MG63 (cell line): ENCODE measurements around the gene GINS1. TPM values are rescaled to one million over a fixed set of nuclear protein-coding genes. Genes with fewer than 3 reads are reported as not detected.
"Not testable (repeated sequence)": the region's sequence is repeated elsewhere in the genome, so short reads cannot be mapped to it uniquely, and the experiment has no call there.

ENCODE experiments used
- DNase-seq: peaks from one replicate; pipeline ENCODE4 v3.0.0-alpha.2; 2020
- H3K27me3 ChIP-seq: fragments of 250-450 bp; sonication (Bioruptor Pico); 2 replicates; pipeline ENCODE4 v1.5.1; 2020; ENCODE audit warnings: mild to moderate bottlenecking, moderate library complexity
- H3K36me3 ChIP-seq: fragments of 250-450 bp; sonication (Bioruptor Pico); 2 replicates; pipeline ENCODE4 v1.5.1; 2020; ENCODE audit warnings: mild to moderate bottlenecking, moderate library complexity
- H3K4me3 ChIP-seq: fragments of 250-450 bp; sonication (Bioruptor Pico); 2 replicates; pipeline ENCODE4 v1.5.1; 2020; ENCODE audit warnings: mild to moderate bottlenecking, moderate library complexity
- H3K9me3 ChIP-seq: fragments of 250-450 bp; sonication (Bioruptor Pico); 2 replicates; pipeline ENCODE4 v1.5.1; 2020; ENCODE audit warnings: mild to moderate bottlenecking, moderate library complexity
- total RNA-seq: library from RNA; depleted of rRNA; stranded (reverse); fragments of >200 nt; shearing (Covaris generic); gene quantifications from 2 replicates; pipeline ENCODE4 v1.2.3, GENCODE V29; 2014; ENCODE audit warnings: low replicate concordance

Gene GINS1
- total RNA-seq, 1 experiment from 2014 or later, result 10.9 TPM

DNA sequence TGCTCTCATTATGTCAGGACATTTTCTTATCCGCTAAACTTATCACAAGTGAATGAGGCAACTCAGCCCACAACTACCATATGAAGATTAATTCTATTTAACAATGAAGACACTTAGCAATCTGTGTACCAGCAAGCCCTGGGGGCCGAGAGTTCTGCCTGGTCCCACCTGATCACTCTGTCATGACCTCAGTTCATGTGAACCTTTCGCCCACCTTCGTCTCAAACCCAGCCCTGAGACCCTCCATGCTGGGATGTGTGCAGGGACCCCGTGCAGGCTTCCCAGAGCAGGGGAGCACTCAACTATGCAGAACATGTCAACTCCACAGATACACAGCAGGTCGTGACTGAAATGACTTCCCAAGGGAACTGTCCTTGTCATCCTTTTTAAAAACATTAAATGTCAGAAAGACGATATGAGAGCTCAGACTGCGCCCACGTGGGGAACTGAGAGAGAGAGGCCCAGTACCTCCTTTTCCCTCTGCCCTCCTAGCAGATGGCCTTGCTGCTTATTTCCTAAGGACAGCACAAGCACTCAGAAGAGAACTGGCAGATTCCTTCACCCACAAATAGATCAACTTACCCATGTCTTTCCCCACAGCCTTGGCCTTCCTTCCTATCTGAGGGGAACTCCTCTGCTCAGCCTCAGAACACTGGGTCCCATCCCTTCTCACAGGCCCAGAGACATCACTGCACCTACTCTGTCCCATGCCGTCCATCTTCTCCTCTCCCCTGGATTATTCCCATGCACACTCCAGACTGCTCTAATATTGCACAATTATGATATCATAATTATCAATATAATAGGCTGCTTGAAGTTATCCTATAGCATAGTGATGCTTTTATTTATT is 28.4 kb upstream of the GINS1 start:
- Histone ChIP-seq H3K9me3 (no peaks in the 10 kb centered on the region), H3K4me3 (no peak overlapping the region), H3K27me3 (no peaks in the 10 kb centered on the region), H3K36me3 (peaks cover 11% of the 10 kb centered on the region)
- no peak for DNase-seq

DNA sequence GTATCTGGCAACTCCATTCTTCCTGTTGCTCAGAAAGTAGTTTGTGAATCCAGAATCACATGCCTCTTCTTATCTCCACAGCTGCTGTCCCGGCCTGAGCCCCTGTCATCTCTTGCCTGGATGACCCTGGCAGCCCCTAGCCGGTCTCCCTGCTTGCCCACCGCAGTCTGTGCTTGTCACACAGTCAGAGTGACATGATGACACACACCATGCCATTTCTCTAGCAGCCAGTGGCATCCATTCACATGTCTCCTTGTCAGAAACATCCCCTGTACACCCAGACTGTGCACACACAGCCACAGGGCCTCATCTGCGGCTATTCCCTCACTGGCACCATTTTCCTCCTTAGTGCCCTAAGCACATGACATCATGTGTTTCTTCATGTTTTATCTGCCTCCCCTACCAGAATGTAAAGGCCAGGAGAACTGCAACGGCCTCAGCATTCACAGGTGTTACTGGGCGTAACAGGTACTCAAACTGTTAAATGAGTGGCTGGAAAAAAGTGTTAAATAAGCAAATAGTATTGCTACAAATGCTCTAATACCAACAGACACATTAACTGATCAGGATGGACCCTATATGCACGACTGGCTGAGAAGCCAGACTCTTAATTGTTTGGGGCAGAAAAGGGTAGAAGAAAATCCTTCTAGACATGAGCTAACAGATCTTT is 26.4 kb upstream of the GINS1 start:
- Histone ChIP-seq H3K27me3 (no peaks in the 10 kb centered on the region), H3K36me3 (peaks cover 9% of the 10 kb centered on the region), H3K9me3 (no peaks in the 10 kb centered on the region), H3K4me3 (no peak overlapping the region)
- no peak for DNase-seq

DNA sequence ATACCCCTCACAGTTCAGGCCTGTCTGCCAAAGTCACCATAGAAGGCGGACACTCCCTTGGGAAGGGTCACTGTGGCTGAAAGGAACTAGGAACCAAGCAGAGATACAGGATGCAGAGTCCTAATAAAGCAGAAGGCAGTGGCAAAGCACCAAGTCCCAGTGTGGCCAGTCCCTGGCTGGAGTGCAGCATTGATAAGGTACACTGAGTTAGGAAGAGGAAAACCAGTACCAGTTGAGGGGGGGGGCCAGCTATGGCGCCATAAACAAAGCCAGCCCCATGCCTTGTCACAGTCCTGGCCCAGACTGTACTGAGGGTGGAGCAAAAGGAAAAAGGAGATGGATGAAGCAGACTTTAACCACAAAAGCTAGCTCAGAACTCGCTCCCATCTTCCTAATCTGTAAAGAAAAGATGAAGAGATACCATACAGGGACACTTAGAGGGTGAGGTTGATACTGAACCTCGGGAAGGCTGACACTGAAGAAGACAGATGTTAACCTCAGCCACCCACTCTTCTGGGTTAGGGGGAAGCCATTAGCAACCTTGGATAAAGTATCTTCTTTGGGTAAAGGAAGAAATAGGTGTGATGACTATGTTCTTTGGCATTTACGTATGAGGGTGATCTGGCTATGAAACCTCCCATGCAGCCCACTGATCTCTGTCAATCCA is 24.6 kb upstream of the GINS1 start:
- no peak for DNase-seq
- H3K27me3 ChIP-seq, result no peaks in the 10 kb centered on the region
- H3K4me3 ChIP-seq, result no peak overlapping the region
- peaks cover 9% of the 10 kb centered on the region for H3K36me3 ChIP-seq
- H3K9me3 ChIP-seq, result no peaks in the 10 kb centered on the region

DNA sequence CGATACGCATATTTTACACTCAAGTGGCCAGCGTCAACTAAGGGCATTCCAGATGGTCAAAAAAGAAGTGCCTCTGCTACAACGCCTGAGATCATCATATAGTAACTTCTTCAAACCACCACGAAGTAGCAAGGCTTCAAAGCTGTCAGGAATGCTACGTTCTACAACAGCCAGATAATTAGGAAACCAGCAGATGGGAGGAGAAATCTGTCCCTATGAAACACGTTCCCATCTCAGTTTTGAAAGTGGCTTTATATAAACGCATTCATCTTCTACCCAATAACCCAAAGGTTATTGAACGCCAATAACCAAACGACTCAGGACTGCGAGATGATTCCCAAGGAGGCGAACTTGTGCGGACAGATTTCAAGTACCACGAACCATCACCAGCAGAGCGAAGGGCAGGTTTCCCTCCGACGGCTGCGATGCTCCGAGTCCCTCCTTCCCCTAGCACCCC is 18.0 kb upstream of the GINS1 start:
- Histone ChIP-seq H3K9me3 (no peaks in the 10 kb centered on the region), H3K4me3 (peak overlapping the region; percentile 81), H3K36me3 (peaks cover 3% of the 10 kb centered on the region), H3K27me3 (no peaks in the 10 kb centered on the region)
- DNase-seq, result no peak

DNA sequence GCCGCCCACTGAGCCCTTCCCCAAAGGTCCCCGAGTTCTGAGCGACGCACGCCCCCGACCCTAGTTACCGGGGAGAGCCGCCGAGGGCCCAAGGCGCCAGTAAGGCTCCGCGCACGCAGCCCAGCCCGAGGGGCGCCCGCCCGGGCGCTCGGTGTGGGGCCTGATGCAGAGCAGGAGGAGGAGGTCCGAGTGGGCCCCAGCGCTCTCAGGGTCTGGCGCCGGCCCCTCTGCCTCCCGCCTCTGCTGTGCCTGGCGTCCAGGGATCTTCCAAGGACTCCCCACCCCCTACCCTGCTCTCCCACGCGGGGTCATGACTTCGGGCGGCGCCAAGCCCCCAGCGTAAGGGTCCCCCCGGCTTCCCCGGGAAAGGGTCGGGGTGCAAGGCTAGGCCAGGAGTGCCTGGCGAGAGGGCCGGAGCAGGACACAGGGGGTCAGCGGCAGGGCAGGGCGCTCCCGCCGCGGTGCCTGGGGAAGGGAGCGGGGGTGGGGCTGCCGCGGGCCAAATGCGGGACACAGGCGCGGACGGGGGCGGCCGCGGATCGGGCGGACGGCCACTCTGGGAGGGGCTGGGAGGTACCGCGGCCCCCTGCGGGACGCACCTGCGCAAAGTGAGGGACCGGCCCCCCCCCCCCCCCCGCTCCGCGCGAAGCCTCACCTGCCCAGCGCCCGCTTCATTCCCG is 17.5 kb upstream of the GINS1 start:
- no peaks in the 10 kb centered on the region for H3K27me3 ChIP-seq
- peak overlapping the region; percentile 81 for H3K4me3 ChIP-seq
- no peaks in the 10 kb centered on the region; the same call in 1 of the 2 replicates for H3K36me3 ChIP-seq
- DNase-seq, result peak; percentile 25
- no peaks in the 10 kb centered on the region for H3K9me3 ChIP-seq

DNA sequence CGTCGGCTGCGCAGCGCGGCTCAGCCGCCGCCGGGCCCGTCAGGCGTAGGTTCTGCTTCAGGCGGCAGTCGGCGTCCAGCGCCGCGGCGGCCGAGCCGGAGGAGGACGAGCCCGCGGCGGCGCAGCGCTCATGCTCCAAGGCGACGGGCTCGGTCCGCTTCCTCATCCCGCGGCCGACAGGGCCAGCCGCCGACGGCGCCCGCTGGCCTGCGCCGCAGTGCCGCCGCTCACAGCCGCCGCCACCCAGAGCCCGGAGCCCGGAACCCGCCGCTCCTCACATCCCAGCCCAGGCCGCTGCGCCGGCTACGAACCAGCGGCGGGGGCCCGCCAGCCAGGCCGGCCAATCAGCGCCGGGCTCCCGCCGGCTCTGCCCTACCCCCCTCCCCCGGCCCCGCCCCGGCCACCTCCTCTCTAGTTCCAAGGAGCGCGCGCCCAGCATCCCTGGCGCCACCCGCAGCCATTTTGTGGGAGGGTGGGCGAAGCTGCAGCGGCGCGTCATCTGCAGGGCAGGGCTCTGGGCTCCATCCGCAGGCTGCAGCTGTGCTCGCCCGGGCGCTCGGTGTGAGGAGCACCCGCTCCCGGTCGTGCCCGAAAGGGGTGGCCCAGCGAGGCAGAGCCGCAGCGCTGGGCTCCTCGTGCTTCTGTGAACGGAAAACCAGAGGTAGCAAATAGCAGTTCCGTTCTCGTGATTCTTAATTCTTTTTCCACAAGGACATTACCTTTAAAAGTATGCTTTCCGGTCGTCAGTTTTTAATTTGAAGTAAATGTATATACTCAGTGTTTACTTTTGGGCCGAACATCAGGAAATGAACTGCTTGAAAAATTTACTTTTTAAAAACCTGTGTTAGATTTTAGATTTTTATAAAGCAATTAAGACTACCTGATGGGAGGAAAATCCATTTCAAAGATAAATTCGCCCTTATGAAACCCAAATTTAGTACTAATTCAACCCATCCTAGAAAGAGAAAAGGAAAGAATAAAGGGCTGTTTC is 16.6 kb upstream of the GINS1 start, which contains the start of gene ABHD12:
Gene ABHD12 (minus strand): TSS at position 298 of the 991 bp plus-strand sequence. CDS start 132 bp downstream, at position 166.
- DNase-seq, result peak; percentile 95
- Histone ChIP-seq H3K36me3 (no peaks in the 10 kb centered on the region; the same call in 1 of the 2 replicates), H3K27me3 (no peaks in the 10 kb centered on the region), H3K4me3 (peak within 1 kb of the TSS; percentile 81), H3K9me3 (no peaks in the 10 kb centered on the region)

DNA sequence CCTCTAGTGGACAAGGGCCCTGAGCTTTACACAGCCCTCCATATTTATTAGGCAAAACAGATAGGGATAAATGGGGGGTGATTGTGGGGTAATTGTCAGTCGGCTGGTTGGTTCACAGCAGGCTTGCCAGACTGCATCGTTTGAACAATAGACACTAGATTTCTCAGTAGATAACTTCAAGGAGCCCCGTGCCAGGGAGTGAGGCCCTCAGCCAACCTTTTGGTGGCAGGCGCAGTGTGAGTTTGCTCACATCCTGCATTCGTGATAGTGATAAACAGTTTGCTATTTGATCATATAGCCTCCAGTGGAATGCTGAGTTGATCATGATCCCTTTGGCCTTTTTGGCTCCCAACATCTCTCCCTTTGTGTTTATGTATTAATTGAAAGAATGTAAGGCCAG is 13.2 kb upstream of the GINS1 start:
- no peak overlapping the region for H3K4me3 ChIP-seq
- DNase-seq, result peak; percentile 74
- H3K27me3 ChIP-seq, result no peaks in the 10 kb centered on the region
- H3K9me3 ChIP-seq, result no peaks in the 10 kb centered on the region
- H3K36me3 ChIP-seq, result no peaks in the 10 kb centered on the region; the same call in 1 of the 2 replicates

DNA sequence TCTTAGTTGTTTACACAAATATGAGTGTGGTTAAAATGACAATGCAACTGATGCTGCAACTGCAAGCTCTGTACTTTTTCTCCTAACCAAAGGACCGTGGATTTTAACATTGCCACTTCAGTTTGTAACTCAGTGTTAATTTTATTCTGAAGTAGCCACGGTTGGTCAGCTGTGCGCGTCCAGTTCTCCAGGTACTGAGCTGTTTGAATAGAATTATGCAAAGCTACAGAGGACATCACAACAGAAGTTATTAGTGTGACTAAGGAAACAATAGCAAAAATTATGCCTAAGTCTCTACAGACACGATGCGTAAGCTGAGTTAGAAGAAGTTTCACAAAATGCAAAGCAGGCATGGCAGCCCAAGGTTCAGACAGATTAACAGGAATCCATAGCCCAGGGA is 12.5 kb upstream of the GINS1 start:
- Histone ChIP-seq H3K4me3 (no peak overlapping the region), H3K27me3 (no peaks in the 10 kb centered on the region), H3K36me3 (no peaks in the 10 kb centered on the region), H3K9me3 (no peaks in the 10 kb centered on the region)
- no peak for DNase-seq

DNA sequence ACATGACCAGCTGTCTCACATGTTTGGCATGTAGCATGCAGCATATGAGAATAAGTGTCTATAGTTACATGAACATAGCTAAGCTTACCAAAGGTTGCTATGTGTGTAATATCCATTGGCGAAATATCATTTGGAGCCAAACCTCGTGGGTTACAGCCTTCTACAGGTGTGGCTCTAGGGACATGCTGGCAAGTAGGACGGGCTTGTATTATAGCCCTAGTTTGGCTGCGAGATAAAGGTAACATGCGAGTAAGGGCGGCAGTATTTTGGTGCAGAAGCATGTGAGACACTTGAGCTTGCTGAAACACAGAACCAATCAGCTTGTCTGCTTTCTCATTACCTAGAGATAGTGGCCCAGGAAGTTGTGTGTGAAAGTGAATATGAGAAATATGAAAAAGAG is 10.4 kb upstream of the GINS1 start:
- no peaks in the 10 kb centered on the region for H3K9me3 ChIP-seq
- H3K4me3 ChIP-seq, result no peak overlapping the region
- no peaks in the 10 kb centered on the region for H3K36me3 ChIP-seq
- H3K27me3 ChIP-seq, result no peaks in the 10 kb centered on the region
- DNase-seq, result no peak

DNA sequence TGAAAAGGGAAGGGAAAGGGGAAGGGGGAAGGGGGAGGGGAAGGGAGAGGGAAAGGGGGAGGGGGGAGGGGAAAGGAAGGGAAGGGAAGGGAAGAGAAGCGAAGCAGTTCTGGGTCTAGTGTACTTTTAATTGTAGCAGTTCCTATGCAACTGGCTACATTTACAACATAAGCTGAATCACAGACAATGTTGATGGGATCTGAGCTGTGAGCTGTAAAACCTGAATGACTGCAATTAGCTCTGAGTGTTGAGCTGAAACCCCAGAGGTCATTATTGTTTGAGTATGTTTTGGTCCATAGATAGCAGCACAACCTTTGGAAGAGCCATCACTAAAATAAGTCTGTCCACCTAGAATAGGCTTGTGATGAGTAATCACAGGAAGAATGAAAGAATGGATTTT is 9.7 kb upstream of the GINS1 start:
- Histone ChIP-seq H3K27me3 (no peaks in the 10 kb centered on the region), H3K9me3 (no peaks in the 10 kb centered on the region)
- DNase-seq, result no peak

DNA sequence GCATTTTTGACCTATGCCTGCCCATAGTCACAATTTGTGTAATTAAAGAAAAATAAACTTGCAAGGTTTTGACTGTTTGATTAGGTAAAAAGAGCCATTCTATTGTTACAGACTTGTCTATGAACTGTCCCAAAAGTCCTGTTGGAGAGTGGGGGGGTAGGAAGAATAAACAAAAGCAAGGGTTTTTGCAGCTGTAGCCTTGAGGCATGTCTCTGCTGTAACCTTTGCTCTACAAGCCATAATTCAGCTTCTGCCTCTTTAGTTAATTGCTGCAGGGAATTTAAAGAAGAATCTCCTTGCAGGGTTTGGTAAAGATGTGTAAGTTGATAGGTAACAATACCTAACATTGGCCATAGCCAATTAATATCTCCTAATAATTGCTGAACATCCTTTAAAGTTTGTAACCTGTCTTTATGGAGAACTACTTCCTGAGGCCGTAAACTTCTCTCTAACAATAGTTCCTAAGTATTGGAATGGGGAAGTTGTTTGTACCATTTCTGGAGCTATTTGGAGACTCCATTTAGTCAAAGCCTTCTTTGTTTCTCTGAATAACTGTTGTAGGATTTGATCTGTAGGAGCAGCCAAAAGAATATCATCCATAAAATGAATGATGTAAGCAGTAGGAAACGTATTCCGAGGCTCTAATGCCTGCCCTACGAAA is 9.0 kb upstream of the GINS1 start:
- Histone ChIP-seq H3K36me3 (no peaks in the 10 kb centered on the region), H3K4me3 (no peak overlapping the region), H3K27me3 (no peaks in the 10 kb centered on the region), H3K9me3 (no peaks in the 10 kb centered on the region)
- no peak for DNase-seq

More for the DNA sequence above, 9.7 kb upstream of the GINS1 start:
- Histone ChIP-seq H3K4me3 (no peak overlapping the region), H3K36me3 (no peaks in the 10 kb centered on the region)

DNA sequence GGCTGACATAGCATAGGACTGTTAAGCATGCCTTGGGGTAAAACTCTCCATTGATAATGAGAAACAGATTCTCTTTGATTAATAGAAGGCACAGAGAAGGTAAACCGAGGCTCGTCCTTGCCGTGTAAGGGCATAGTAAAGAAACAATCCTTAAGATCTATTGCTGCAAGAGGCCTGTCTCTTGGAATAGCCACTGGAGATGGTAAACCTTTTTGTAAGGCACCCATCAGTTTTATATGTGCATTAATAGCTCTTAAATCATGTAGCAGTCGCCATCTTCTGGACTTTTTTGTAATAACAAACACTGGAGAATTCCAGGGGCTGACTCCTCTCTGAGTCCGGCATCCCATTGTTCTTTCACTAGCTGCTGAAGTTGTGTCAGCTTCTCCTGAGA is 8.4 kb upstream of the GINS1 start:
- no peaks in the 10 kb centered on the region for H3K9me3 ChIP-seq
- DNase-seq, result no peak
- H3K4me3 ChIP-seq, result no peak overlapping the region

DNA sequence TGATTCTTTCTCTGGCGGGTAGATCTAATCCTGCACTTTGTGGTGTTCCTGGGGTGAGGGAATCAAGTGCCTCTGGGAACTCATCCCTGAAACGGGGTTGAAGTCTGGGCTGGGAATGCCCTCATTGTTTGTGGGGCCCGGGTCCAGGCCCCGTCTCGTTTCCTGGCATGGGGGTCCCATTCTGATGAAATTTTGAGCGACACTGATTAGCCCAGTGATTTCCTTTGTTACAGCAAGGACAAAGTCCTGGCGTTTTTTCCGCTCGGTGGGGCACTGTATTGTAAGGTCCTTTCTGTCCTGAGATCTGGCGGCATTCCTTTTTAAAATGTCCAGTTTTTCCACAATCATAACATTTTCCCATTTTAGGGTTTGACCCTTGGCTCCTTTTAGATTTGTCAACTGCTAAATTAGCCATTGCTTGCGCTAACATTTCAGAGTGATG is 7.2 kb upstream of the GINS1 start:
- not testable (repeated sequence) for DNase-seq, H3K27me3 ChIP-seq, H3K9me3 ChIP-seq, H3K36me3 ChIP-seq, H3K4me3 ChIP-seq

More for the DNA sequence above, 8.4 kb upstream of the GINS1 start:
- Histone ChIP-seq H3K36me3 (no peaks in the 10 kb centered on the region), H3K27me3 (no peaks in the 10 kb centered on the region)

DNA sequence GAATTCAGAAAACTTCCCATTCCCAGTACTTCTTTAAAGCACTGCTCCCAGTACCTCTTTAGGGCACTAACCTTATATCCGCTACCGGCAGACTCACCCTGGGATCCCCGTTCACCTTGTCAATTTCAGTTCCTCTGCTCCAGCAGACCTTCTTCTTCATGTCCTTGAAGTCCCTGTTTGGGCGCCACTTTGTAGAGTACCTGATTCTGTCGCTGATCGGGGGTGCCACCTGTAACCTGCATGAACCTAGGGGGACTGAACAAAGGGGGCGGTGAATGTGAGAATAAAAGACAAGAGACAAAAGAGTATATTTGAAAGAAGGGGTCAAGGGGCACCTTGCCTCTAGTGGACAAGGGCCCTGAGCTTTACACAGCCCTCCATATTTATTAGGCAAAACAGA is 4.9 kb upstream of the GINS1 start:
- DNase-seq, result no peak
- Histone ChIP-seq H3K9me3 (no peaks in the 10 kb centered on the region), H3K36me3 (no peaks in the 10 kb centered on the region), H3K4me3 (no peak overlapping the region), H3K27me3 (no peaks in the 10 kb centered on the region)

DNA sequence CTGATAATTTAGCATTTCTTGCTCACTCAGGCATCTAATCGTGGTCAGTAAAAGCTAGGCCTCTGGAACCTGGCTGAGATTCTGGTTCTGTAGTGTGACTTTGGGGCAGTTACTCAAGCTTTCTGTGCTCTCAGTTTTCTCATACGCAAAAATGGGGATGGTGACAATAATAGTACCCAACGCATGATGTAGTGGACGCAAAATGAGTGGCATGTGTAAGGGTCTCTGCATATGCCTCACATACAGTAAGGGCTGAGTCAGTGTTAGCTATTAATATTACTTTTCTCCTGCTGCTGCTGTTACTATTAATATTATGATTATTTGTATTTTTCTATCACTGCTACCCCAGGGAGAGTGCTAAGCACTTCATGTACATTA is 686 bp downstream of the GINS1 start:
- no peak for DNase-seq
- peak overlapping the region; percentile 76 for H3K4me3 ChIP-seq
- no peaks in the 10 kb centered on the region for H3K27me3 ChIP-seq
- H3K36me3 ChIP-seq, result peaks cover 5% of the 10 kb centered on the region; the same call in 1 of the 2 replicates
- H3K9me3 ChIP-seq, result no peaks in the 10 kb centered on the region
